HepG2 (cell line): ENCODE measurements around the gene NEAT1. TPM values are rescaled to one million over a fixed set of nuclear protein-coding genes. Genes with fewer than 3 reads are reported as not detected.

Source experiments
- CBX2 ChIP-seq, 2 experiments: fragments of 200-600 bp in 1 of 2; sonication (generic); formaldehyde crosslinking in 1 of 2; IDR thresholded peaks; 2 replicates each; pipeline versions ENCODE4 v1.7.0 to v1.8.1; 2018 to 2022; ENCODE audit warnings: low read depth in 2 of 2, low read length in 1 of 2, mild to moderate bottlenecking in 1 of 2, missing genetic modification reagents in 1 of 2
- CENPT ChIP-seq: sonication (generic); formaldehyde crosslinking; IDR thresholded peaks from 2 replicates; pipeline ENCODE4 v1.8.0; 2022; ENCODE audit warnings: low read depth, mild to moderate bottlenecking, moderate library complexity, missing genetic modification reagents
- ISX ChIP-seq: sonication (generic); formaldehyde crosslinking; conservative IDR thresholded peaks from 2 replicates; pipeline ENCODE4 v1.5.0; 2020; ENCODE audit warnings: missing genetic modification reagents
- MAZ ChIP-seq, 2 experiments: sonication (generic) in 1 of 2; formaldehyde crosslinking in 1 of 2; IDR thresholded peaks; 2 replicates each; pipeline versions ENCODE4 v1.5.0 to v1.6.1; 2012 to 2020; ENCODE audit warnings: low read depth in 2 of 2, mild to moderate bottlenecking in 2 of 2, borderline replicate concordance in 1 of 2, improper control_type of control experiment in 1 of 2, low read length in 1 of 2, missing genetic modification reagents in 1 of 2, moderate library complexity in 1 of 2
- NBN ChIP-seq: fragments of 450-650 bp; conservative IDR thresholded peaks from 2 replicates; pipeline ENCODE4 v1.6.1; 2017
- RARG ChIP-seq: sonication (generic); formaldehyde crosslinking; IDR thresholded peaks from 2 replicates; pipeline ENCODE4 v1.4.0; 2020; ENCODE audit warnings: low read depth, mild to moderate bottlenecking, missing genetic modification reagents
- ZBTB40 ChIP-seq, 2 experiments: fragments of 450-650 bp in 1 of 2; sonication (generic) in 1 of 2; formaldehyde crosslinking in 1 of 2; IDR thresholded peaks; 2 replicates each; pipeline versions ENCODE4 v1.6.1 to v1.8.0; 2016 to 2022; ENCODE audit warnings: antibody characterized with exemption in 1 of 2, mild to moderate bottlenecking in 1 of 2, missing genetic modification reagents in 1 of 2
- ZBTB46 ChIP-seq: sonication (generic); formaldehyde crosslinking; IDR thresholded peaks from 2 replicates; pipeline ENCODE4 v1.4.0; 2020; ENCODE audit warnings: mild to moderate bottlenecking, missing genetic modification reagents, borderline replicate concordance
- ZFP36L2 ChIP-seq: sonication (generic); formaldehyde crosslinking; IDR thresholded peaks from 2 replicates; pipeline ENCODE4 v1.4.0; 2020; ENCODE audit warnings: missing genetic modification reagents
- ZNF136 ChIP-seq: sonication (generic); formaldehyde crosslinking; IDR thresholded peaks from 2 replicates; pipeline ENCODE4 v1.8.1; 2022; ENCODE audit warnings: low read depth, mild to moderate bottlenecking, moderate library complexity, missing genetic modification reagents
- ZNF276 ChIP-seq: sonication (generic); formaldehyde crosslinking; IDR thresholded peaks from 2 replicates; pipeline ENCODE4 v1.4.0; 2020; ENCODE audit warnings: mild to moderate bottlenecking, low read depth, missing genetic modification reagents
- ZNF484 ChIP-seq: sonication (generic); formaldehyde crosslinking; IDR thresholded peaks from 2 replicates; pipeline ENCODE4 v1.5.1; 2020; ENCODE audit warnings: mild to moderate bottlenecking, low read depth, missing genetic modification reagents, borderline replicate concordance
- ZNF567 ChIP-seq: sonication (generic); formaldehyde crosslinking; IDR thresholded peaks from 2 replicates; pipeline ENCODE4 v1.8.1; 2023; ENCODE audit warnings: mild to moderate bottlenecking, missing genetic modification reagents, borderline replicate concordance
- ZNF777 ChIP-seq: sonication (generic); formaldehyde crosslinking; IDR thresholded peaks from 2 replicates; pipeline ENCODE4 v1.4.0; 2020; ENCODE audit warnings: missing genetic modification reagents
- polyA plus RNA-seq, 8 experiments: library from polyadenylated mRNA; depleted of rRNA in 3 of 8; stranded (reverse) in 7 of 8; unstranded in 1 of 8; fragments of >200 nt; fragmentation: Illumina TruSeq in 4 of 8; extraction: Trizol in 4 of 8; gene quantifications; 2 replicates each; pipeline versions ENCODE4 v1.2.1 to v1.2.3, GENCODE V29; 2011 to 2016; ENCODE audit warnings: low read depth in 4 of 8, missing spikeins in 1 of 8, mixed read lengths in 1 of 8; ENCODE audit not compliant: insufficient read depth in 1 of 8
- total RNA-seq, 5 experiments: library from RNA; depleted of rRNA; stranded (reverse); fragments of >200 nt; fragmentation: Illumina TruSeq; extraction: Trizol; gene quantifications; 2 replicates each; pipeline ENCODE4 v1.2.3, GENCODE V29; 2016; ENCODE audit warnings: low read depth in 1 of 5

NEAT1 gene
- total and polyA plus RNA-seq, 2 of the 13 experiments (the other 11 are each of a cell fraction or from before 2014, with no cell fraction given) = 20.5 to 41.2 TPM

- no peak for TF ChIP-seq ISX (CRISPR knock-in tag)
- no peak for TF ChIP-seq ZBTB40 (IDR thresholded peaks at IDR 0.05)
- TF ChIP-seq ZBTB40 (CRISPR knock-in tag; IDR thresholded peaks at IDR 0.05) = 0 out of 2 replicates have a peak, but pooled peaks have one; percentile 13
- no peak for TF ChIP-seq MAZ (IDR thresholded peaks at IDR 0.05; ENCODE audit: borderline replicate concordance, low read depth, low read length)
- no peak for TF ChIP-seq MAZ (CRISPR knock-in tag; IDR thresholded peaks at IDR 0.05; ENCODE audit: low read depth)
- TF ChIP-seq ZNF484 (CRISPR knock-in tag) = no peak
- TF ChIP-seq ZNF136 (CRISPR knock-in tag) = no peak
- TF ChIP-seq CBX2 (IDR thresholded peaks at IDR 0.05; ENCODE audit: low read depth, low read length) = no peak
- TF ChIP-seq CBX2 (CRISPR knock-in tag; IDR thresholded peaks at IDR 0.05; ENCODE audit: low read depth) = no peak
- TF ChIP-seq NBN = no peak
- TF ChIP-seq ZNF276 (CRISPR knock-in tag) = no peak
- TF ChIP-seq RARG (CRISPR knock-in tag) = no peak
- TF ChIP-seq ZFP36L2 (CRISPR knock-in tag) = no peak
- no peak for TF ChIP-seq ZNF777
- no peak for TF ChIP-seq CENPT (CRISPR knock-in tag)
- TF ChIP-seq ZBTB46 (CRISPR knock-in tag) = peak; percentile 61; the same call in 1 of the 2 replicates
- TF ChIP-seq ZNF567 = no peak
Observed at GRCh38 chr11:65415499-65416340, 6.9 kb upstream of the NEAT1 start (continued).
